K562 (cell line): ENCODE measurements around the gene SFPQ. TPM values are rescaled to one million over a fixed set of nuclear protein-coding genes. Genes with fewer than 3 reads are reported as not detected.
A peak's percentile ranks its signal among the peaks of the same experiment; 100 is the strongest.

ENCODE experiments used
- ATAC-seq: fragments of 200-7000 bp; cut with Tn5 transposase; 3 replicates; pipeline ENCODE4 v1.9.1; 2020; ENCODE audit warnings: moderate library complexity
- BruUV-seq: library from RNA; stranded (reverse); fragments of 400-500 nt; replicated peaks from 2 replicates; lab custom pipeline; 2021; lab: Mats Ljungman, UMichigan
- CTCF ChIA-PET: fragments of 300-600 bp; formaldehyde crosslinking; extraction: SDS; loops from one replicate; lab custom pipeline; 2021; ENCODE audit warnings: low intra/inter-chr PET ratio; lab: Yijun Ruan, JAX
- POLR2A ChIA-PET: fragments of 300-600, 350-650 bp; sonication (Branson Sonifier 250); formaldehyde crosslinking; extraction: SDS; loops from one replicate; lab custom pipeline; 2021; ENCODE audit warnings: antibody characterized with exemption, inconsistent platforms; lab: Yijun Ruan, JAX
- DNase-seq, 4 experiments: peaks; one replicate each; pipeline versions ENCODE4 v3.0.0 to v3.0.0-alpha.2; 2011 to 2018; ENCODE audit warnings: low spot score in 3 of 4, mixed read lengths in 3 of 4; ENCODE audit errors: extremely low read depth in 1 of 4
- FAIRE-seq: peaks from 2 replicates; lab custom pipeline; 2011; peaks lifted over from hg19 to GRCh38; lab: Jason Lieb, UNC
- H2AFZ ChIP-seq: 2 replicates; pipeline ENCODE4 v1.6.0; 2011; ENCODE audit warnings: low read depth, low read length, control low read depth, inconsistent platforms
- H3K27ac ChIP-seq: fragments of 200-600 bp; 3 replicates; pipeline ENCODE4 v1.8.0; 2011; ENCODE audit warnings: low read depth, mild to moderate bottlenecking, control low read depth, inconsistent platforms, low read length, moderate library complexity, mixed read lengths; ENCODE audit errors: extremely low read depth
- H3K27me3 ChIP-seq, 2 experiments: fragments of 300-600 bp in 1 of 2; 2 replicates in 1 of 2; 3 replicates in 1 of 2; pipeline versions ENCODE4 v1.6.0 to v1.8.0; 2011; ENCODE audit warnings: inconsistent platforms in 2 of 2, low read length in 2 of 2, mild to moderate bottlenecking in 1 of 2, mixed read lengths in 1 of 2, moderate library complexity in 1 of 2; ENCODE audit not compliant: control insufficient read depth in 2 of 2, insufficient read depth in 2 of 2
- H3K36me3 ChIP-seq: fragments of 300-600 bp; 3 replicates; pipeline ENCODE4 v1.8.0; 2011; ENCODE audit warnings: mild to moderate bottlenecking, low read length, inconsistent platforms; ENCODE audit not compliant: control insufficient read depth, insufficient read depth
- H3K4me1 ChIP-seq, 2 experiments: fragments of 200-600 bp in 1 of 2; replicated peaks in 1 of 2; 2 replicates in 1 of 2; 3 replicates in 1 of 2; pipeline versions ENCODE4 v1.5.1 to v1.8.0; 2011; ENCODE audit warnings: inconsistent platforms in 2 of 2, low read length in 2 of 2, mild to moderate bottlenecking in 1 of 2, mixed read lengths in 1 of 2, moderate library complexity in 1 of 2; ENCODE audit not compliant: control insufficient read depth in 2 of 2, insufficient read depth in 2 of 2
- H3K4me2 ChIP-seq: 2 replicates; pipeline ENCODE4 v1.6.1; 2011; ENCODE audit warnings: low read length, control low read depth, inconsistent platforms, mixed read lengths; ENCODE audit not compliant: insufficient read depth
- H3K4me3 ChIP-seq: fragments of 200-600 bp; sonication (generic), shearing (Covaris generic); 2 replicates; pipeline ENCODE4 v1.5.1; 2016; ENCODE audit warnings: control low read depth, inconsistent platforms
- H3K79me2 ChIP-seq: fragments of 200-600 bp; 3 replicates; pipeline ENCODE4 v1.8.0; 2011; ENCODE audit warnings: low read length, inconsistent platforms; ENCODE audit not compliant: control insufficient read depth, insufficient read depth
- H3K9ac ChIP-seq, 2 experiments: 2 replicates each; pipeline versions ENCODE4 v1.6.0 to v1.6.1; 2011; ENCODE audit warnings: low read depth in 2 of 2, low read length in 2 of 2, control low read depth in 1 of 2, inconsistent platforms in 1 of 2, mild to moderate bottlenecking in 1 of 2, mixed read lengths in 1 of 2; ENCODE audit not compliant: insufficient read depth in 1 of 2
- H3K9me1 ChIP-seq: one replicate; pipeline ENCODE4 v1.6.0; 2011; ENCODE audit warnings: inconsistent platforms, mild to moderate bottlenecking, low read length, moderate library complexity; ENCODE audit not compliant: control insufficient read depth, insufficient read depth
- H3K9me3 ChIP-seq: replicated peaks from 2 replicates; pipeline ENCODE4 v1.5.1; 2011; ENCODE audit warnings: low read depth, low read length, inconsistent platforms; ENCODE audit not compliant: control insufficient read depth, insufficient read depth
- H4K20me1 ChIP-seq: replicated peaks from 2 replicates; pipeline ENCODE4 v1.6.1; 2011; ENCODE audit warnings: low read length, inconsistent platforms, mixed read lengths; ENCODE audit not compliant: control insufficient read depth, insufficient read depth
- ARID2 ChIP-seq: fragments of 450-650 bp; IDR thresholded peaks from 2 replicates; pipeline ENCODE4 v1.6.1; 2017; ENCODE audit warnings: antibody characterized with exemption, mild to moderate bottlenecking
- C11orf30 ChIP-seq: fragments of 450-650 bp; IDR thresholded peaks from 2 replicates; pipeline ENCODE4 v1.6.1; 2016; ENCODE audit warnings: low read depth, mild to moderate bottlenecking
- CEBPB ChIP-seq: fragments of 450-650 bp; IDR thresholded peaks from 2 replicates; pipeline ENCODE4 v1.6.1; 2016; ENCODE audit warnings: missing genetic modification characterization, missing compliant biosample characterization
- CHCHD3 ChIP-seq: fragments of 250-450 bp; sonication (Bioruptor Pico); IDR thresholded peaks from 2 replicates; pipeline ENCODE4 v2.1.2; 2022; ENCODE audit warnings: mild to moderate bottlenecking
- DACH1 ChIP-seq: fragments of 450-650 bp; IDR thresholded peaks from 2 replicates; pipeline ENCODE4 v1.6.1; 2018; ENCODE audit not compliant: partially characterized antibody
- HDAC2 ChIP-seq: fragments of 450-650 bp; IDR thresholded peaks from 2 replicates; pipeline ENCODE4 v1.6.1; 2016; ENCODE audit warnings: mild to moderate bottlenecking
- KLF1 ChIP-seq: fragments of 450-650 bp; IDR thresholded peaks from 2 replicates; pipeline ENCODE4 v1.6.1; 2016; ENCODE audit warnings: missing genetic modification characterization, missing compliant biosample characterization
- MAFG ChIP-seq: fragments of 450-650 bp; conservative IDR thresholded peaks from 2 replicates; pipeline ENCODE4 v1.6.1; 2016; ENCODE audit warnings: missing genetic modification characterization, missing compliant biosample characterization
- THRAP3 ChIP-seq: fragments of 450-650 bp; IDR thresholded peaks from 2 replicates; pipeline ENCODE4 v1.6.1; 2016; ENCODE audit warnings: mild to moderate bottlenecking, inconsistent platforms, borderline replicate concordance
- YY1 ChIP-seq, 3 experiments: IDR thresholded peaks; 2 replicates each; pipeline ENCODE4 v1.6.1; 2011; ENCODE audit warnings: low read length in 2 of 3, mild to moderate bottlenecking in 2 of 3, moderate library complexity in 2 of 3, borderline replicate concordance in 1 of 3, control low read depth in 1 of 3, low read depth in 1 of 3; ENCODE audit not compliant: insufficient read depth in 3 of 3, insufficient replicate concordance in 2 of 3, control insufficient read depth in 1 of 3, insufficient read length in 1 of 3; ENCODE audit errors: extremely low read depth in 1 of 3
- ZNF184 ChIP-seq: sonication (generic); formaldehyde crosslinking; IDR thresholded peaks from 2 replicates; pipeline ENCODE4 v1.5.0; 2020; ENCODE audit warnings: missing genetic modification reagents
- ZNF696 ChIP-seq: fragments of 250-450 bp; sonication (Bioruptor Pico); conservative IDR thresholded peaks from 2 replicates; pipeline ENCODE4 v1.4.0; 2020; ENCODE audit warnings: mild to moderate bottlenecking, moderate library complexity
- WGBS: fragments of 100-300 bp; shearing (Covaris generic); methylation state at CpG from one replicate; pipeline ENCODE4 v1.1.6; 2016; ENCODE audit warnings: low coverage, mixed read lengths; ENCODE audit not compliant: insufficient coverage; ENCODE audit errors: missing lambda C conversion rate; 5-methylcytosine and 5-hydroxymethylcytosine counted together
- in situ Hi-C: fragments of 300-500 bp; cut with MboI; formaldehyde crosslinking; loops from 4 replicates; pipeline ENCODE4 v1.15.0; 2018; ENCODE audit warnings: inconsistent platforms, mixed read lengths
- intact Hi-C: fragments of 100-400 bp; cut with micrococcal nuclease; formaldehyde crosslinking; loops from 2 replicates; pipeline ENCODE4 v1.14.2; 2022
- polyA plus RNA-seq, 8 experiments: library from polyadenylated mRNA; depleted of rRNA in 4 of 8; stranded (reverse) in 5 of 8; unstranded in 3 of 8; fragments of >200 nt; fragmentation: Nextera tagmentation in 2 of 8; fragmentation: Illumina TruSeq in 1 of 8; extraction: Ambion mirVana in 2 of 8; extraction: Trizol in 1 of 8; gene quantifications; 2 replicates each; pipeline versions ENCODE4 v1.2.1 to v1.2.3, GENCODE V29; 2011 to 2014; ENCODE audit warnings: inconsistent platforms in 1 of 8, missing spikeins in 1 of 8
- total RNA-seq, 7 experiments: library from RNA; depleted of rRNA in 6 of 7; stranded (reverse); fragments of >200 nt in 6 of 7; fragmentation: Illumina TruSeq in 2 of 7; extraction: Trizol in 2 of 7; gene quantifications; 2 replicates each; pipeline versions ENCODE4 v1.2.1 to v1.2.3, GENCODE V29; 2011 to 2021; ENCODE audit warnings: low replicate concordance in 1 of 7

The SFPQ gene
- total and polyA plus RNA-seq, 9 of the 15 experiments (the other 6 are each of a cell fraction or from before 2014, with no cell fraction given) = 69.7 to 562 (median 399) TPM

DNA sequence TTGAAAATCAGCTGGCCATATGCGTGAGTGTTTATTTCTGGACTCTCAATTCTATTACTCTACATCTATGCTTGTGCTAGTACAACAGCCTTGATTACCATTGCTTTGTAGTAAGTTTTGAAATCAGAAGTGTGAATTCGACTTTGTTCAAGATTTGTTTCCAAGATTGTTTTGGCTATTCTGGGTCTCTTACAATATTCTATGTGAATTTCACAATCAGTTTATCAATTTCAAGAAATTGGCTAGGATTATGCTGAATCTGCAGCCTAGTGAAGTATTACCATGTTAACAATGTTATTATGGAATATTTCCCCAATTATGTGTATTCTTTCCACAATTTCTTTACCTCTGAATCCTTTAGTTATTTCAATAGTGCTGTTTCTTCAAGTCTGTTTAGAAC is 19.5 kb downstream of the SFPQ start:
- DNase-seq = no peak
- H3K4me3 ChIP-seq = no peak overlapping the region
- H3K79me2 ChIP-seq = 0 out of 3 replicates have a peak, but pooled peaks cover 1% of the 10 kb centered on the region
- no peak overlapping the region for H3K27ac ChIP-seq
- H3K4me1 ChIP-seq = 0 out of 5 replicates have a peak, but pooled peaks cover 0 to 4% of the 10 kb centered on the region in 2 experiments
- WGBS = 9% methylated on average over 2 of the region's 2 CpGs
- ATAC-seq = no peak
- ChIA-PET CTCF (no interaction called here), POLR2A (interaction anchor here (0.6 to 1.3 kb wide), 4 partner anchors 9 to 147 kb away, joined by 3 to 4 read pairs (median 3); no protein-coding TSS in a partner anchor)
- intact Hi-C loops = no loop called here
- TF ChIP-seq YY1 (IDR thresholded peaks at IDR 0.05; ENCODE audit: borderline replicate concordance in 1 of 3, control insufficient read depth in 1 of 3, extremely low read depth in 1 of 3, insufficient read depth in 3 of 3, insufficient read length in 1 of 3, insufficient replicate concordance in 2 of 3, low read depth in 1 of 3, low read length in 2 of 3) (no peak), CEBPB (tag) (peak; percentile 74), C11orf30 (peak; percentile 13; the same call in 1 of the 2 replicates), HDAC2 (no peak), CHCHD3 (CRISPR knock-in tag) (0 out of 2 replicates have a peak, but pooled peaks have one; percentile 38)
- no peak overlapping the region for H3K9ac ChIP-seq
- no TSS peak for BruUV-seq
- H3K27me3 ChIP-seq = no peaks in the 10 kb centered on the region
- in situ Hi-C loops = no loop called here
- H4K20me1 ChIP-seq = peaks cover 4% of the 10 kb centered on the region
- FAIRE-seq = no peak
- H3K9me3 ChIP-seq = no peaks in the 10 kb centered on the region
- H3K36me3 ChIP-seq = peaks cover 36% of the 10 kb centered on the region
- H3K4me2 ChIP-seq = no peak overlapping the region
- H3K9me1 ChIP-seq = no peaks in the 10 kb centered on the region
- no peak overlapping the region for H2AFZ ChIP-seq

- Histone ChIP-seq H3K27ac (no peak overlapping the region), H3K9me1 (no peaks in the 10 kb centered on the region), H3K27me3 (no peaks in the 10 kb centered on the region), H4K20me1 (no peaks in the 10 kb centered on the region), H3K9ac (no peak overlapping the region), H3K4me1 (0 out of 5 replicates have a peak, but pooled peaks cover 0 to 4% of the 10 kb centered on the region in 2 experiments), H3K9me3 (no peaks in the 10 kb centered on the region), H3K79me2 (no peaks in the 10 kb centered on the region), H3K4me3 (no peak overlapping the region), H3K36me3 (peaks cover 21% of the 10 kb centered on the region), H3K4me2 (no peak overlapping the region), H2AFZ (no peak overlapping the region)
- intact Hi-C loops (no loop called here), in situ Hi-C loops (no loop called here)
- ChIA-PET CTCF (no interaction called here), POLR2A (interaction anchor here (1.0 to 1.5 kb wide), 4 partner anchors 9 to 93 kb away, joined by 3 to 6 read pairs (median 5); no protein-coding TSS in a partner anchor)
- FAIRE-seq (no peak), ATAC-seq (no peak), DNase-seq (no peak)
- BruUV-seq = no TSS peak
- WGBS = 62% methylated on average over 8 of the region's 8 CpGs
- no peak for TF ChIP-seq DACH1
- no peak for TF ChIP-seq THRAP3
- no peak for TF ChIP-seq ZNF696 (CRISPR knock-in tag)
- TF ChIP-seq ZNF184 (CRISPR knock-in tag) = no peak
- no peak for TF ChIP-seq KLF1 (tag)
- no peak for TF ChIP-seq MAFG (tag)
- no peak for TF ChIP-seq ARID2
Observed at GRCh38 chr1:35172022-35172421, 20.9 kb downstream of the SFPQ start.
